ENCODE results near the gene NMUR1.

DNA sequence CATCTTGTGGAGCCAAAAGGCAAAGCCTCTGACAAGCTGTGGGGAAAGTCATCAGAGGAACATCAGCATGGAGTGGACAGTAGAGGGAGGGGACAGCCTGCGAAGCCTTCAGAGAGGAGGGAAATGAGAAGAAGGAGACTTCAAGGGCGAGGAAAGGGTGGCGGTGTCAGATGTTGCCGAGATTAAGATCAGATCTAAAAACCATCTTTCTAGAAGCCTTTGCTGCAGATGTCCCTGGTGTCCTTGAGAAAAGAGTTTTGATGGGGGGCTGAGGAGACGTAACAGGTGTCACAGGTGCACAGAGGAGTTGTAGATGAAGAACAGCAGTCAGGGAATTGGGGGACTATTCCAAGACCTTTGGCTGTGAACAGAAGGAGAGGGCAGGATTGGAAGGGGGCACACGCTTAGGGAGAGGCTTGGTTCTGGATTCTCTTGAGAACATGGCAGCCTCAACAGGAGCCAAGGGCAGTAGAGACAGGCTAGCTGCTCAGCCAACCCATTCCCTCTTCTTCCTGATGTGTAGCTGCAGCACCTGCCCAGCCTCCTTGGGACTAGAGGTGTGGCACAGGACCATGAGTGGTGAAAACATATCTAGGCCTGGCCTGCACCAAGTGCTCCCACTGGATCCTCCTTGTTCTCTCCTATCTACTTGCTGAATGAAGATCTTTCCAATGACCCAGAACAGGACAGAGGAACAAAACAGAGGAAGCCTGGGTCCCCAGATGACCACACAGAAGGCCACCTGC lies 43.2 kb downstream of the NMUR1 start:
- TF ChIP-seq CTCF (conservative IDR thresholded peaks at IDR 0.05; ENCODE audit: low read length) (no peak), EZH2phosphoT487 (IDR thresholded peaks at IDR 0.05; ENCODE audit: borderline replicate concordance, low read depth, low read length) (no peak)
